Gastroesophageal sphincter (tissue), 4 donors: ENCODE data around the gene CDH1. TPM values are rescaled to one million over a fixed set of nuclear protein-coding genes. Genes with fewer than 3 reads are reported as not detected.

Experiments
- ATAC-seq: fragments of 150-250 bp; one replicate; pipeline ENCODE4 v1.9.1; 2016; ENCODE audit warnings: mild to moderate bottlenecking, moderate library complexity
- H3K27ac ChIP-seq, 4 donors: fragments of 200-600 bp; sonication (generic) in 3 of 4; 1 replicate in 3 of 4; 2 replicates in 1 of 4; pipeline ENCODE4 v1.5.1; 2016 to 2019
- H3K27me3 ChIP-seq: fragments of 200-600 bp; sonication (generic); one replicate; pipeline ENCODE4 v1.5.1; 2019
- H3K36me3 ChIP-seq, 2 donors: fragments of 200-600 bp; sonication (generic); one replicate each; pipeline ENCODE4 v1.5.1; 2019; ENCODE audit warnings: control low read depth in 1 of 2
- H3K4me1 ChIP-seq, 3 donors: fragments of 200-600 bp; sonication (generic); 1 replicate in 2 of 3; 2 replicates in 1 of 3; pipeline ENCODE4 v1.5.1; 2016 to 2019; ENCODE audit warnings: control low read depth in 2 of 3
- H3K4me3 ChIP-seq, 2 donors: fragments of 200-600 bp; sonication (generic); one replicate each; pipeline ENCODE4 v1.5.1; 2019; ENCODE audit warnings: mild to moderate bottlenecking in 1 of 2, moderate library complexity in 1 of 2
- H3K9me3 ChIP-seq, 3 donors: fragments of 200-600 bp; sonication (generic); one replicate each; pipeline ENCODE4 v1.5.1; 2017 to 2019; ENCODE audit warnings: control low read depth in 2 of 3
- CTCF ChIP-seq, 4 experiments: fragments of 200-600 bp in 2 of 4; fragments of 450-650 bp in 2 of 4; sonication (generic) in 1 of 4; IDR thresholded peaks; one replicate each; pipeline ENCODE4 v1.5.1; 2017 to 2019; ENCODE audit warnings: antibody characterized with exemption in 4 of 4, mild to moderate bottlenecking in 2 of 4, moderate library complexity in 2 of 4
- EP300 ChIP-seq: sonication (generic); formaldehyde crosslinking; IDR thresholded peaks from one replicate; pipeline ENCODE4 v1.6.1; 2017; ENCODE audit warnings: antibody characterized with exemption, mild to moderate bottlenecking
- POLR2A ChIP-seq, 2 donors: fragments of 450-650 bp; IDR thresholded peaks; one replicate each; pipeline ENCODE4 v1.6.1; 2017; ENCODE audit warnings: antibody characterized with exemption in 2 of 2, mild to moderate bottlenecking in 2 of 2, moderate library complexity in 1 of 2
- POLR2AphosphoS5 ChIP-seq: sonication (generic); formaldehyde crosslinking; IDR thresholded peaks from one replicate; pipeline ENCODE4 v1.6.1; 2017; ENCODE audit warnings: antibody characterized with exemption
- WGBS, 2 donors: methylation state at CpG; one replicate each; pipeline ENCODE4 v1.1.5; 2018; ENCODE audit warnings: low coverage in 1 of 2; 5-methylcytosine and 5-hydroxymethylcytosine counted together
- total RNA-seq, 4 donors: library from RNA; depleted of rRNA; stranded (reverse); fragments of >200 nt; gene quantifications; one replicate each; pipeline ENCODE4 v1.1.0, GENCODE V29; 2016

Gene CDH1
- total RNA-seq, 4 donors from 2014 or later = 0.13 to 12.0 (median 1.2) TPM

DNA sequence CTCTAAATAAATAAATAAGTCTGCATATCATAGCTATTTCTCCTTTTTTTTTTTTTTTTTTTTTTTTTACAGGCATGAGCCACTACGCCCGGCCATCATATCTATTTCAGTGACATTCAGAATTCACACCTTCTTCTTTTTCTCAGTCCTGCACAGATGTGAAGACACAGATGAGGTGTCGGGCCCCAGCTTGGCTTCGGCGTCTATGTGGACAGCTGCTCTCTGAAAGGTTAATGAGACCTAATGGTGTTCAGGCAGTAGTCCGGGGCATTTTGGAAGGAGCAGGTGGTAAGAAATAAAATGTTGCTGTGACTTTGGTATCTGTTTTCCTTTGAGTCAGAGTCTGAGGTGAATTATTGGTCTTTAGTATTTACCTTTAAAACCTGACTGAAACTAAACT is 129.8 kb downstream of the CDH1 start:
- WGBS, 2 donors = 90 to 93% methylated on average over 5 to 6 of the region's 6 CpGs

GRCh38 chr16:68869492-68870088 is 132.5 kb downstream of the CDH1 start:
- Histone ChIP-seq H3K4me1 (no peaks in the 10 kb centered on the region), H3K4me3 (no peak overlapping the region), H3K27me3 (no peaks in the 10 kb centered on the region), H3K9me3 (no peaks in the 10 kb centered on the region), H3K36me3 (peaks cover 0 to 83% of the 10 kb centered on the region in 2 donors), H3K27ac (no peak overlapping the region)
- WGBS, 2 donors = 74 to 100% methylated on average over 3 to 4 of the region's 4 CpGs
- TF ChIP-seq POLR2AphosphoS5 = no peak
- no peak for TF ChIP-seq POLR2A (IDR thresholded peaks at IDR 0.05)
- no peak for TF ChIP-seq CTCF (IDR thresholded peaks at IDR 0.05)
- no peak for TF ChIP-seq EP300
- ATAC-seq = no peak

More for the DNA sequence above, 129.8 kb downstream of the CDH1 start:
- no peak overlapping the region for H3K4me3 ChIP-seq
- no peak for ATAC-seq
- no peaks in the 10 kb centered on the region for H3K27me3 ChIP-seq
- H3K4me1 ChIP-seq = no peaks in the 10 kb centered on the region
- H3K36me3 ChIP-seq = peaks cover 0 to 80% of the 10 kb centered on the region in 2 donors
- no peaks in the 10 kb centered on the region for H3K9me3 ChIP-seq
- TF ChIP-seq POLR2AphosphoS5 (no peak), CTCF (IDR thresholded peaks at IDR 0.05) (no peak), EP300 (no peak), POLR2A (IDR thresholded peaks at IDR 0.05) (no peak)
- no peak overlapping the region for H3K27ac ChIP-seq

GRCh38 chr16:68873635-68874471 is 136.8 kb downstream of the CDH1 start:
- ATAC-seq = no peak
- Histone ChIP-seq H3K4me1 (no peaks in the 10 kb centered on the region), H3K27me3 (no peaks in the 10 kb centered on the region), H3K9me3 (no peaks in the 10 kb centered on the region), H3K27ac (no peak overlapping the region), H3K4me3 (no peak overlapping the region), H3K36me3 (peaks cover 0 to 97% of the 10 kb centered on the region in 2 donors)
- WGBS, 2 donors = 78 to 86% methylated on average over 6 to 7 of the region's 7 CpGs
- TF ChIP-seq EP300 (no peak), POLR2A (IDR thresholded peaks at IDR 0.05) (no peak), POLR2AphosphoS5 (no peak), CTCF (IDR thresholded peaks at IDR 0.05) (no peak)

DNA sequence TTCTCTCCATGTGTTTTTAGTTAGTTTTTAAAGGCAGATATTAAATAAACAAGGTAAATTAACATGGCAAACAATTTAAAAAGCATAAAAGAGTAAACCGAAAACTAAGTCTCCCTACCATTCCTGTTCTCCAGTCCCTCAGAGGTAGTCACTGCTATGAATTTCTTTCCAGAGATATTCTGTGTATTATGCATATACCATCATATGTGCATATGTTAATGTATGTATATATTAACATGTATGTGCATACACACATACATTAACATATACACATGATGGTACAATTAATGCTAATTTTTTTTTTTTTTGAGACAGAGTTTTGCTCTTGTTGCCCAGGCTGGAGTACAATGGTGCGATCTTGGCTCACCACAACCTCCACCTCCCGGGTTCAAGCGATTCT is 138.8 kb downstream of the CDH1 start:
- Histone ChIP-seq H3K36me3 (peaks cover 0 to 98% of the 10 kb centered on the region in 2 donors), H3K4me1 (no peaks in the 10 kb centered on the region), H3K4me3 (no peak overlapping the region), H3K27me3 (no peaks in the 10 kb centered on the region), H3K9me3 (no peaks in the 10 kb centered on the region), H3K27ac (no peak overlapping the region)
- WGBS, 2 donors = 97 to 100% methylated on average over 2 to 4 of the region's 4 CpGs
- TF ChIP-seq POLR2A (IDR thresholded peaks at IDR 0.05) (no peak), CTCF (IDR thresholded peaks at IDR 0.05) (no peak), EP300 (no peak), POLR2AphosphoS5 (no peak)
- ATAC-seq = no peak
